ENCODE results near the gene FN3KRP.

DNA sequence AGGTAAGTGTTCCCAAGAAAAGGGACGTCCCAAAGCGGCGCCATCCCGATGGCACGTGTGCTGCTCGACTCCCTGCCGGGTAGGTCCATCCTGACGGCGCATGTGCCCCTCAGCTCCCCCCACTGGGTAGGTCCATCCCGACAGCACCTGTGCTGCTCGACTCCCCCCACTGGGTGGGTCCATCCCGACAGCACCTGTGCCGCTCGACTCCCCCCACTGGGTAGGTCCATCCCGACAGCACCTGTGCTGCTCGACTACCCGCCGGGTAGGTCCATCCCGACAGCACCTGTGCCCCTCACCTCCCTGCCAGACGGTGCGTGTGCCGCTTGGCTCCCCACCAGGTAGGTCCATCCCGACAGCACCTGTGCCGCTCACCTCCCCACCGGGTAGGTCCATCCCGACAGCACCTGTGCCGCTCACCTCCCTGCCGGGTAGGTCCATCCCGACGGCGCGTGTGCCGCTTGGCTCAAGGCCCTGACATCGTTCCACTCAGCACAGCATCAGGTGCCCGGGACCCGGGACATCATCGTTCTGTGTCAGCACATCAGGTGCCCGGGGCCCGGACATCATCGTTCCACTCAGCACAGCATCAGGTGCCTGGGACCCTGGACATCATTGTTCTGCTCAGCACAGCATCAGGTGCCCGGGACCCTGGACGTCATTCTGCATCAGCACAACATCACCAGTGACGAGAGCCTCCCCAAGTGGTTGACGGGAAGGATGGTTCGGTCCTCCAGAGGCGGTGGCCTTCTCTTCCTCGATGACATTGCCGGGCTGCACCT is 13.2 kb downstream of the FN3KRP start:
- TF ChIP-seq REST (IDR thresholded peaks at IDR 0.05; ENCODE audit: insufficient read depth in 1 of 2, low read depth in 2 of 2, low read length in 2 of 2), result no peak
- TF ChIP-seq TAF1 (IDR thresholded peaks at IDR 0.05; ENCODE audit: borderline replicate concordance, insufficient read depth, low read length), result no peak
- TF ChIP-seq POLR2AphosphoS5 (IDR thresholded peaks at IDR 0.05; ENCODE audit: low read depth, low read length), result no peak
- TF ChIP-seq SIN3A (IDR thresholded peaks at IDR 0.05; ENCODE audit: borderline replicate concordance, insufficient read depth, low read length), result no peak
- TF ChIP-seq FOXP2 (optimal IDR thresholded peaks at IDR 0.05; ENCODE audit: borderline replicate concordance, extremely low read depth, extremely low read length, insufficient read depth), result no peak
